Lower leg skin (tissue), 4 donors: ENCODE results near the gene GNG8. TPM values are rescaled to one million over a fixed set of nuclear protein-coding genes. Genes with fewer than 3 reads are reported as not detected.

ENCODE experiments used
- DNase-seq, 2 donors: peaks; one replicate each; pipeline ENCODE4 v3.0.0-alpha.2; 2019; ENCODE audit warnings: low spot score in 2 of 2
- H3K4me3 ChIP-seq: fragments of 200-600 bp; sonication (generic); 2 replicates; pipeline ENCODE4 v1.5.1; 2017; ENCODE audit warnings: mild to moderate bottlenecking, low read depth; ENCODE audit not compliant: poor library complexity, severe bottlenecking
- CTCF ChIP-seq, 3 donors: fragments of 450-650 bp; IDR thresholded peaks; one replicate each; pipeline ENCODE4 v1.5.1; 2016; ENCODE audit warnings: antibody characterized with exemption in 3 of 3, mild to moderate bottlenecking in 3 of 3, moderate library complexity in 2 of 3
- POLR2A ChIP-seq, 2 donors: fragments of 450-650 bp; IDR thresholded peaks; one replicate each; pipeline ENCODE4 v1.6.1; 2016 to 2017; ENCODE audit warnings: antibody characterized with exemption in 2 of 2, mild to moderate bottlenecking in 1 of 2, moderate library complexity in 1 of 2
- WGBS, 2 donors: methylation state at CpG; one replicate each; pipeline ENCODE4 v1.1.5; 2018; 5-methylcytosine and 5-hydroxymethylcytosine counted together
- intact Hi-C: fragments of 100-400 bp; cut with DNase I; formaldehyde crosslinking; loops from one replicate; pipeline ENCODE4 v1.15.0; 2023; ENCODE audit warnings: low total_unique reads
- total RNA-seq, 4 donors: library from RNA; depleted of rRNA; stranded (reverse); fragments of >200 nt; gene quantifications; one replicate each; pipeline ENCODE4 v1.1.0, GENCODE V29; 2016

Gene GNG8
- total RNA-seq, 4 donors from 2014 or later = not detected

DNA sequence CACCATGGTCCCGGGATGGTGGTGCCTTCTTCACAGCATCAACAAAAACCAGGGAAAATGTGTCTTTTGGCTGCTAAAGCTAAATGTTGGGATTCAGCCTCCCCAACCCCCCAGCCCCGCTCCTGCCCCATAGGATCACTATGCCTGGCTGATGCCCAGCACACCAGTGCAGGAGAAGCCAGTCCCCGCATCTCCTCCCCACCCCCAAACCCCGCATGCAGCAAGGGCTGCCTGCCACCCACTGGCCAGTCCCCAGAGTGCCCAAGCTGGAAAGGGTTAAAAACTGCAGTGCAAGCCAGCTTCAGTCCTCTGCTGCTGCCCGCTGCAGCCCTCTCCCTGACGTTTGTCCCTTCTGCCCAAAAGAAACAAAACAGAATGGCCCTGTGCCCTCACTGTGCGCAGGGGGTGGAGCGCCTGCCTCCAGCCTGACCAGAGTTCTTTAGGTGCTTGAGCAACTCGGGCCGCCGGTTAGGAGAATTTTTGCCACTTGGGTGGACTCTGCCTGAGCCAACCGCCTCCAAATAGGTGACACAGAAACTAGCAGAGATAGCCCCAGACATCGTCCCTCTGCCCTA lies 31.1 kb downstream of the GNG8 start:
- WGBS, 2 donors = 73 to 75% methylated on average over 12 to 13 of the region's 13 CpGs
- intact Hi-C loops = no loop called here
- TF ChIP-seq POLR2A (IDR thresholded peaks at IDR 0.05) = no peak
- TF ChIP-seq CTCF (IDR thresholded peaks at IDR 0.05) = no peak
- DNase-seq = peak in 1 of 2 donors; percentile 86
- H3K4me3 ChIP-seq = no peak overlapping the region

GRCh38 chr19:46603752-46604231 lies 32.2 kb downstream of the GNG8 start:
- 57 to 65% methylated on average over 9 of the region's 9 CpGs for WGBS, 2 donors
- TF ChIP-seq CTCF (IDR thresholded peaks at IDR 0.05) = no peak
- DNase-seq = peak in 1 of 2 donors; percentile 81
- no peak overlapping the region for H3K4me3 ChIP-seq
- intact Hi-C loops = no loop called here

- peak in 1 of 2 donors; percentile 85 for DNase-seq
- 16 to 29% methylated on average over 2 of the region's 2 CpGs for WGBS, 2 donors
- H3K4me3 ChIP-seq = no peak overlapping the region
- TF ChIP-seq POLR2A (IDR thresholded peaks at IDR 0.05) = no peak
- TF ChIP-seq CTCF (IDR thresholded peaks at IDR 0.05) = no peak
- intact Hi-C loops = no loop called here
These were observed 32.8 kb downstream of the GNG8 start for GRCh38 chr19:46603195-46603637.

- peak in 1 of 2 donors; percentile 86 for DNase-seq
- peak overlapping the region; percentile 97 for H3K4me3 ChIP-seq
- intact Hi-C loops = no loop called here
- no peak for TF ChIP-seq POLR2A (IDR thresholded peaks at IDR 0.05)
- no peak for TF ChIP-seq CTCF (IDR thresholded peaks at IDR 0.05)
- 6 to 17% methylated on average over 22 to 23 of the region's 23 CpGs for WGBS, 2 donors
These were observed 33.4 kb downstream of the GNG8 start for GRCh38 chr19:46602392-46603194.

DNA sequence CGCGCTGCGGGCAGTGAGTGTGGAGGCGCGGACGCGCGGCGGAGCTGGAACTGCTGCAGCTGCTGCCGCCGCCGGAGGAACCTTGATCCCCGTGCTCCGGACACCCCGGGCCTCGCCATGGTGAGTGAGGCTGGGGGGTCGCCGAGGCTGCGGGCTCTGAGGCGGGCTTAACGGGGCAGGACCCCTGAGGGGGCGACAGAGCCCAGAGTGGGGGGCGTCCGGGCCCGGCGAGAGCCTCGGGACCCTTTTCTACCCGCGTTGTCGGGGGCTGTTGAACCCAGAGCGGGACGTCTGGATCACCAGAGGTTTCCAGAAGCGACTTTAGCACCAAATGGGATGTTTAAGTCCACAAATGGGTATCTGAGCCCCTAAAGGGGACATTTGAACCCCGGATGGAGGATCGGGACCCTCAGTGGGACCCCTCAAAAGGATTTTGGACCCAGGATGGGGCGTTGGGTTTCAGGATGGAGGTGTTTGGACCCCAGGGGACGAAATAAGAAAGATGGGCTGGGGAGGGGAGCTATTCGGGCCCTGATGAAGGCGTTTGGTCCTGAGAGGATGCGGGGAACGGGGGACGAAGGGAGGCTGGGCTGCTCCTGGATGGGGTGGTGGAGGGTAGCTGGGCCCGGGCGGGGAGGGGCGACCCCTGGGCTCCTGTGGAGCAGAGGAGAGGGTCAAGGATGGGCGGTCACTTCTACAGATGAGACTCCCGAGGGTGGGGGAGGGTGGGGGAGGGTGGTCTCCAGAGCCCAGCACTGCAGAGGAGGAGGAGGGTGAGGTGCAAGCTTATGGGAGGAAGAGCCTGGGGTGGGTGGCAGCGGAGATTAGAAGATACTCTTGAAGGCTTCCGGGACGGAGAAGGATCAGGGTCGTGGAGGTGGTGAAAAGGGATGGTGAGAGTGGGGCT lies 34.4 kb downstream of the GNG8 start, which contains the start of gene CALM3:
Gene CALM3 (plus strand): TSS at position 13 of the 907 bp plus-strand sequence. CDS start 105 bp downstream, at position 118.
- DNase-seq = peak in 1 of 2 donors; percentile 88
- TF ChIP-seq POLR2A (IDR thresholded peaks at IDR 0.05) (no peak), CTCF (IDR thresholded peaks at IDR 0.05) (no peak)
- peak within 1 kb of the TSS; percentile 97 for H3K4me3 ChIP-seq
- intact Hi-C loops = no loop called here
- 0 to 2% methylated on average over 35 to 48 of the region's 51 CpGs for whole genome bisulfite sequencing, 2 donors
